H1 (cell line): ENCODE data around the gene ANXA9. TPM values are rescaled to one million over a fixed set of nuclear protein-coding genes. Genes with fewer than 3 reads are reported as not detected.

Experiments
- CTCF ChIA-PET: fragments of 300-600 bp; sonication (Branson Sonifier 250); formaldehyde crosslinking; loops from one replicate; lab custom pipeline; 2021; ENCODE audit not compliant: partially characterized antibody; lab: Charles Lee
- POLR2A ChIA-PET: fragments of 300-600 bp; sonication (Branson Sonifier 250); formaldehyde crosslinking; loops from one replicate; lab custom pipeline; 2021; ENCODE audit warnings: inconsistent platforms; ENCODE audit not compliant: partially characterized antibody; lab: Charles Lee
- DNase-seq, 2 experiments: peaks; one replicate each; pipeline versions ENCODE4 v3.0.0 to v3.0.0-alpha.2; 2010 to 2022; ENCODE audit warnings: low spot score in 2 of 2, low read depth in 1 of 2, mixed read lengths in 1 of 2
- FAIRE-seq: peaks from 2 replicates; lab custom pipeline; 2011; peaks lifted over from hg19 to GRCh38; lab: Jason Lieb, UNC
- H2AFZ ChIP-seq: 2 replicates; pipeline ENCODE4 v1.8.1; 2012; ENCODE audit warnings: low read length, inconsistent platforms
- H2AK5ac ChIP-seq: 2 replicates; pipeline ENCODE4 v1.6.1; 2013; ENCODE audit warnings: low read depth, low read length
- H2BK120ac ChIP-seq: replicated peaks from 2 replicates; pipeline ENCODE3; 2013; ENCODE audit warnings: low read depth, low read length, inconsistent platforms
- H2BK12ac ChIP-seq: 2 replicates; pipeline ENCODE4 v1.6.1; 2013; ENCODE audit warnings: low read depth, low read length
- H2BK15ac ChIP-seq: 2 replicates; pipeline ENCODE4 v1.6.1; 2013; ENCODE audit warnings: low read length
- H2BK20ac ChIP-seq: 2 replicates; pipeline ENCODE4 v1.6.1; 2013; ENCODE audit warnings: low read length
- H2BK5ac ChIP-seq: 2 replicates; pipeline ENCODE4 v1.6.1; 2013; ENCODE audit warnings: low read depth, low read length
- H3K14ac ChIP-seq: 2 replicates; pipeline ENCODE4 v1.6.1; 2013; ENCODE audit warnings: inconsistent platforms; ENCODE audit not compliant: insufficient read length
- H3K18ac ChIP-seq: 2 replicates; pipeline ENCODE4 v1.6.1; 2013; ENCODE audit warnings: low read length; ENCODE audit errors: extremely low read depth
- H3K23ac ChIP-seq: 2 replicates; pipeline ENCODE4 v1.6.1; 2013; ENCODE audit warnings: inconsistent platforms; ENCODE audit not compliant: insufficient read length
- H3K23me2 ChIP-seq: 2 replicates; pipeline ENCODE4 v1.6.1; 2013; ENCODE audit warnings: low read depth, low read length
- H3K27ac ChIP-seq: 2 replicates; pipeline ENCODE4 v1.6.1; 2011; ENCODE audit warnings: low read depth, low read length, inconsistent platforms
- H3K27me3 ChIP-seq, 4 experiments: replicated peaks in 1 of 4; 1 replicate in 1 of 4; 2 replicates in 3 of 4; pipeline versions ENCODE4 v1.6.1 to v1.8.1; 2011 to 2013; ENCODE audit warnings: low read length in 3 of 4, mild to moderate bottlenecking in 3 of 4, inconsistent platforms in 2 of 4, mixed read lengths in 2 of 4, moderate library complexity in 1 of 4; ENCODE audit not compliant: control insufficient read depth in 3 of 4, insufficient read depth in 3 of 4; ENCODE audit errors: extremely low read depth in 1 of 4
- H3K36me3 ChIP-seq, 4 experiments: 2 replicates each; pipeline versions ENCODE4 v1.6.1 to v1.8.1; 2011 to 2013; ENCODE audit warnings: mild to moderate bottlenecking in 4 of 4, low read length in 3 of 4, moderate library complexity in 2 of 4, control low read depth in 1 of 4, inconsistent platforms in 1 of 4; ENCODE audit not compliant: insufficient read depth in 4 of 4, control insufficient read depth in 2 of 4
- H3K4ac ChIP-seq: replicated peaks from 2 replicates; pipeline ENCODE3; 2013; ENCODE audit warnings: low read length, low read depth, mixed read lengths, inconsistent platforms; ENCODE audit not compliant: insufficient read length
- H3K4me1 ChIP-seq, 4 experiments: replicated peaks in 1 of 4; 1 replicate in 1 of 4; 2 replicates in 3 of 4; pipeline versions ENCODE4 v1.6.1 to v1.8.1; 2011 to 2013; ENCODE audit warnings: low read length in 3 of 4, inconsistent platforms in 2 of 4, mixed read lengths in 1 of 4; ENCODE audit not compliant: insufficient read depth in 4 of 4, control insufficient read depth in 3 of 4
- H3K4me2 ChIP-seq, 2 experiments: 2 replicates each; pipeline versions ENCODE4 v1.6.1 to v1.8.1; 2011 to 2013; ENCODE audit warnings: low read depth in 2 of 2, low read length in 2 of 2, control low read depth in 1 of 2, inconsistent platforms in 1 of 2, mild to moderate bottlenecking in 1 of 2; ENCODE audit not compliant: insufficient read depth in 1 of 2
- H3K4me3 ChIP-seq, 4 experiments: fragments of 200-600, 300-600 bp in 1 of 4; sonication (generic), shearing (Covaris generic), sonication (Bioruptor Twin) in 1 of 4; 2 replicates each; pipeline versions ENCODE4 v1.5.1 to v1.8.1; 2011 to 2016; ENCODE audit warnings: low read length in 4 of 4, low read depth in 3 of 4, control low read depth in 2 of 4, inconsistent platforms in 2 of 4, mild to moderate bottlenecking in 2 of 4, mixed read lengths in 1 of 4, moderate library complexity in 1 of 4; ENCODE audit not compliant: insufficient read depth in 2 of 4; ENCODE audit errors: extremely low read depth in 1 of 4
- H3K56ac ChIP-seq: replicated peaks from 2 replicates; pipeline ENCODE3; 2013; ENCODE audit warnings: low read depth, mild to moderate bottlenecking, mixed read lengths, low read length, inconsistent platforms; ENCODE audit not compliant: insufficient read length
- H3K79me1 ChIP-seq: 2 replicates; pipeline ENCODE4 v1.6.1; 2013; ENCODE audit warnings: low read depth, low read length, control low read depth
- H3K79me2 ChIP-seq, 2 experiments: 2 replicates each; pipeline versions ENCODE4 v1.6.1 to v1.8.1; 2012 to 2013; ENCODE audit warnings: low read length in 2 of 2, mild to moderate bottlenecking in 2 of 2, inconsistent platforms in 1 of 2; ENCODE audit not compliant: insufficient read depth in 2 of 2, control insufficient read depth in 1 of 2
- H3K9ac ChIP-seq, 4 experiments: replicated peaks in 1 of 4; 1 replicate in 1 of 4; 2 replicates in 3 of 4; pipeline versions ENCODE4 v1.6.1 to v1.8.1; 2011 to 2013; ENCODE audit warnings: low read depth in 3 of 4, low read length in 3 of 4, control low read depth in 2 of 4, mild to moderate bottlenecking in 2 of 4, moderate library complexity in 2 of 4, inconsistent platforms in 1 of 4; ENCODE audit errors: extremely low read depth in 1 of 4
- H3K9me3 ChIP-seq, 2 experiments: 2 replicates each; pipeline versions ENCODE4 v1.6.1 to v1.8.1; 2012 to 2013; ENCODE audit warnings: mild to moderate bottlenecking in 2 of 2, moderate library complexity in 2 of 2, control low read depth in 1 of 2, inconsistent platforms in 1 of 2, low read depth in 1 of 2, low read length in 1 of 2, mixed read lengths in 1 of 2; ENCODE audit not compliant: insufficient read depth in 2 of 2
- H4K20me1 ChIP-seq, 2 experiments: replicated peaks in 1 of 2; 2 replicates each; pipeline versions ENCODE3 to v1.8.1; 2011 to 2013; ENCODE audit warnings: inconsistent platforms in 2 of 2, low read length in 2 of 2, mild to moderate bottlenecking in 1 of 2; ENCODE audit not compliant: insufficient read depth in 2 of 2, control insufficient read depth in 1 of 2
- H4K5ac ChIP-seq: 2 replicates; pipeline ENCODE4 v1.6.1; 2013; ENCODE audit warnings: low read length, low read depth, mixed read lengths, inconsistent platforms; ENCODE audit not compliant: insufficient read length
- H4K8ac ChIP-seq: 2 replicates; pipeline ENCODE4 v1.8.0; 2013; ENCODE audit warnings: mild to moderate bottlenecking, moderate library complexity, low read length, inconsistent platforms; ENCODE audit not compliant: insufficient read depth; ENCODE audit errors: extremely low read depth
- H4K91ac ChIP-seq: replicated peaks from 2 replicates; pipeline ENCODE3; 2013; ENCODE audit warnings: low read length, mixed read lengths, inconsistent platforms; ENCODE audit not compliant: insufficient read length
- ASH2L ChIP-seq: fragments of 200-600, 300-600 bp; sonication (generic); IDR thresholded peaks from one replicate; pipeline ENCODE4 v1.7.1; 2017; ENCODE audit warnings: low read length
- E2F6 ChIP-seq: IDR thresholded peaks from 2 replicates; pipeline ENCODE4 v1.6.1; 2012; ENCODE audit warnings: inconsistent platforms
- EGR1 ChIP-seq: IDR thresholded peaks from 2 replicates; pipeline ENCODE4 v1.6.1; 2011; ENCODE audit warnings: low read depth, low read length, borderline replicate concordance
- EP300 ChIP-seq, 2 experiments: IDR thresholded peaks; 1 replicate in 1 of 2; 2 replicates in 1 of 2; pipeline ENCODE4 v1.6.1; 2011 to 2012; ENCODE audit warnings: low read depth in 2 of 2, low read length in 2 of 2, mild to moderate bottlenecking in 2 of 2, borderline replicate concordance in 1 of 2, inconsistent platforms in 1 of 2, moderate library complexity in 1 of 2
- NANOG ChIP-seq: IDR thresholded peaks from 2 replicates; pipeline ENCODE4 v1.6.1; 2011; ENCODE audit warnings: low read length, low read depth, mild to moderate bottlenecking, inconsistent platforms; ENCODE audit not compliant: insufficient read depth, poor library complexity, severe bottlenecking
- PHF8 ChIP-seq: fragments of 200-600 bp; sonication (generic); conservative IDR thresholded peaks from 2 replicates; pipeline ENCODE4 v1.7.1; 2012; ENCODE audit warnings: low read depth, mild to moderate bottlenecking, inconsistent platforms, low read length, moderate library complexity
- RAD21 ChIP-seq, 2 experiments: IDR thresholded peaks in 1 of 2; conservative IDR thresholded peaks in 1 of 2; 2 replicates each; pipeline ENCODE4 v1.6.1; 2011; ENCODE audit warnings: low read depth in 2 of 2, low read length in 2 of 2, improper control_type of control experiment in 1 of 2, inconsistent platforms in 1 of 2, mild to moderate bottlenecking in 1 of 2, moderate library complexity in 1 of 2
- RBBP5 ChIP-seq: IDR thresholded peaks from 2 replicates; pipeline ENCODE4 v1.7.1; 2012; ENCODE audit warnings: low read depth, mild to moderate bottlenecking, inconsistent platforms, low read length, moderate library complexity, borderline replicate concordance
- RFX5 ChIP-seq: IDR thresholded peaks from 2 replicates; pipeline ENCODE4 v1.6.1; 2011; ENCODE audit warnings: low read depth, low read length, improper control_type of control experiment, borderline replicate concordance
- RXRA ChIP-seq: IDR thresholded peaks from 2 replicates; pipeline ENCODE4 v1.6.1; 2011; ENCODE audit warnings: low read depth, mild to moderate bottlenecking, low read length, moderate library complexity; ENCODE audit not compliant: insufficient read depth
- TEAD4 ChIP-seq: IDR thresholded peaks from 2 replicates; pipeline ENCODE4 v1.6.1; 2012; ENCODE audit warnings: low read depth, low read length, inconsistent platforms, mixed read lengths
- YY1 ChIP-seq: IDR thresholded peaks from 2 replicates; pipeline ENCODE4 v1.6.1; 2011; ENCODE audit warnings: low read depth, mild to moderate bottlenecking, low read length
- WGBS, 2 experiments: shearing (Covaris generic) in 1 of 2; methylation state at CpG; one replicate each; pipeline versions ENCODE4 v1.1.6 to v1.1.7; 2013 to 2015; ENCODE audit warnings: low lambda C conversion rate in 2 of 2, mixed read lengths in 2 of 2, inconsistent platforms in 1 of 2, low coverage in 1 of 2, missing lambda C conversion rate in 1 of 2; ENCODE audit not compliant: insufficient replicate concordance in 2 of 2, insufficient coverage in 1 of 2, insufficient read length in 1 of 2; ENCODE audit errors: extremely low coverage in 1 of 2, missing lambda C conversion rate in 1 of 2; 5-methylcytosine and 5-hydroxymethylcytosine counted together
- polyA plus RNA-seq, 7 experiments: library from polyadenylated mRNA; depleted of rRNA in 3 of 7; stranded (reverse) in 5 of 7; unstranded in 2 of 7; fragments of >200 nt in 5 of 7; fragments of 200-250 nt in 2 of 7; gene quantifications; 1 replicate in 5 of 7; 2 replicates in 1 of 7; 4 replicates in 1 of 7; pipeline versions ENCODE4 v1.2.1 to v1.2.3, GENCODE V29; 2011 to 2013; ENCODE audit warnings: missing spikeins in 2 of 7, mixed read lengths in 2 of 7
- total RNA-seq: library from RNA; stranded (reverse); fragmentation: NEBNext Ultra II Directional; extraction: Animal tissue kit (Norgen Biotek cat#: 25700); gene quantifications from 2 replicates; pipeline ENCODE4 v1.2.1, GENCODE V29; 2021

ANXA9 gene
- total and polyA plus RNA-seq, 2 of the 8 experiments (the other 6 are each of a cell fraction or from before 2014, with no cell fraction given), result 1.8 to 3.5 TPM

GRCh38 chr1:150961756-150962155 lies 20.3 kb upstream of the ANXA9 start:
- H3K4me3 ChIP-seq, result no peak overlapping the region
- H3K14ac ChIP-seq, result no peak overlapping the region
- H2BK5ac ChIP-seq, result no peak overlapping the region; the same call in 1 of the 2 replicates
- H3K18ac ChIP-seq, result no peak overlapping the region
- no peaks in the 10 kb centered on the region; a peak in 1 of 4 replicates for H3K9me3 ChIP-seq
- no peak overlapping the region for H2BK15ac ChIP-seq
- 93% methylated on average over 4 of the region's 4 CpGs; no CpG with 5 or more reads in 1 of the 2 experiments for WGBS, 2 experiments
- H3K23me2 ChIP-seq, result no peaks in the 10 kb centered on the region
- H3K27ac ChIP-seq, result no peak overlapping the region
- DNase-seq (no peak), FAIRE-seq (no peak)
- no peak overlapping the region for H2BK12ac ChIP-seq
- CTCF ChIA-PET, result interaction anchor here (0.5 to 1.2 kb wide), 3 partner anchors 33 to 343 kb away, joined by 3 to 6 read pairs (median 3); no protein-coding TSS in a partner anchor
- H3K4me2 ChIP-seq, result no peak overlapping the region
- H2AFZ ChIP-seq, result no peak overlapping the region
- no peaks in the 10 kb centered on the region for H3K79me2 ChIP-seq
- H4K91ac ChIP-seq, result no peak overlapping the region
- H3K23ac ChIP-seq, result no peak overlapping the region
- no peaks in the 10 kb centered on the region for H3K79me1 ChIP-seq
- peaks cover 26 to 89% (median 66%) of the 10 kb centered on the region in 4 experiments for H3K36me3 ChIP-seq
- H3K9ac ChIP-seq, result no peak overlapping the region
- H4K5ac ChIP-seq, result no peak overlapping the region
- no peaks in the 10 kb centered on the region for H3K27me3 ChIP-seq
- no peak overlapping the region for H2AK5ac ChIP-seq
- H3K56ac ChIP-seq, result no peak overlapping the region
- POLR2A ChIA-PET, result interaction anchor here (1.1 to 10.1 kb wide), 5 partner anchors 9 to 26 kb away, joined by 3 to 126 read pairs (median 15); partner anchors contain the start of gene CERS2
- H3K4me1 ChIP-seq, result no peaks in the 10 kb centered on the region
- no peak overlapping the region for H2BK120ac ChIP-seq
- H4K8ac ChIP-seq, result no peak overlapping the region
- no peak overlapping the region for H2BK20ac ChIP-seq
- H4K20me1 ChIP-seq, result peaks cover 0 to 2% of the 10 kb centered on the region in 2 experiments
- no peak overlapping the region for H3K4ac ChIP-seq
- no peak for TF ChIP-seq EP300 (IDR thresholded peaks at IDR 0.05; ENCODE audit: borderline replicate concordance in 1 of 2, low read depth in 2 of 2, low read length in 2 of 2)
- TF ChIP-seq RXRA, result no peak
- TF ChIP-seq EGR1, result no peak
- TF ChIP-seq RFX5, result no peak
- TF ChIP-seq TEAD4, result no peak
- no peak for TF ChIP-seq YY1
- no peak for TF ChIP-seq E2F6
- TF ChIP-seq ASH2L, result no peak
- no peak for TF ChIP-seq NANOG
- no peak for TF ChIP-seq RAD21 (IDR thresholded peaks at IDR 0.05 in 1 of 2, conservative IDR thresholded peaks at IDR 0.05 in 1 of 2; ENCODE audit: low read depth in 2 of 2, low read length in 2 of 2)
- no peak for TF ChIP-seq RBBP5
- TF ChIP-seq PHF8, result no peak
